Prostate gland (tissue), 2 donors: ENCODE measurements around the gene ZBTB21. TPM values are rescaled to one million over a fixed set of nuclear protein-coding genes. Genes with fewer than 3 reads are reported as not detected.

Experiments used
- DNase-seq: peaks from one replicate; pipeline ENCODE4 v3.0.0-alpha.2; 2019; ENCODE audit warnings: low spot score
- H3K27ac ChIP-seq, 2 donors: fragments of 200-600 bp; sonication (generic); 2 replicates each; pipeline ENCODE4 v1.5.1; 2017 to 2019
- H3K27me3 ChIP-seq: fragments of 200-600 bp; sonication (generic); replicated peaks from 2 replicates; pipeline ENCODE4 v1.5.1; 2019; ENCODE audit not compliant: insufficient read depth
- H3K36me3 ChIP-seq, 2 donors: fragments of 200-600 bp; sonication (generic); 1 replicate in 1 of 2; 2 replicates in 1 of 2; pipeline versions ENCODE4 v1.5.1 to v1.8.1; 2017 to 2019
- H3K4me1 ChIP-seq: fragments of 200-600 bp; sonication (generic); replicated peaks from 2 replicates; pipeline ENCODE4 v1.5.1; 2019
- H3K4me3 ChIP-seq, 2 donors: fragments of 200-600 bp; sonication (generic); 2 replicates each; pipeline ENCODE4 v1.5.1; 2017 to 2019
- H3K9me3 ChIP-seq: fragments of 200-600 bp; sonication (generic); 2 replicates; pipeline ENCODE4 v1.5.1; 2017
- CTCF ChIP-seq, 4 experiments: fragments of 200-600 bp in 2 of 4; fragments of 450-650 bp in 2 of 4; sonication (generic) in 2 of 4; IDR thresholded peaks; 1 replicate in 3 of 4; 2 replicates in 1 of 4; pipeline ENCODE4 v1.5.1; 2016 to 2019; ENCODE audit warnings: antibody characterized with exemption in 4 of 4, mild to moderate bottlenecking in 2 of 4, moderate library complexity in 2 of 4
- POLR2A ChIP-seq: fragments of 450-650 bp; IDR thresholded peaks from one replicate; pipeline ENCODE4 v1.6.1; 2016; ENCODE audit warnings: antibody characterized with exemption, mild to moderate bottlenecking
- POLR2AphosphoS5 ChIP-seq: sonication (generic); formaldehyde crosslinking; IDR thresholded peaks from one replicate; pipeline ENCODE4 v1.6.1; 2017; ENCODE audit warnings: antibody characterized with exemption
- WGBS: methylation state at CpG from one replicate; pipeline ENCODE4 v1.1.5; 2018; 5-methylcytosine and 5-hydroxymethylcytosine counted together
- intact Hi-C: fragments of 100-400 bp; cut with DNase I; formaldehyde crosslinking; loops from one replicate; pipeline ENCODE4 v1.14.2; 2022
- total RNA-seq, 2 donors: library from RNA; depleted of rRNA; stranded (reverse); fragments of >200 nt; gene quantifications; one replicate each; pipeline ENCODE4 v1.1.0, GENCODE V29; 2016

The ZBTB21 gene
- 10 to 100 TPM; 12.3 to 13.6 TPM for total RNA-seq

DNA sequence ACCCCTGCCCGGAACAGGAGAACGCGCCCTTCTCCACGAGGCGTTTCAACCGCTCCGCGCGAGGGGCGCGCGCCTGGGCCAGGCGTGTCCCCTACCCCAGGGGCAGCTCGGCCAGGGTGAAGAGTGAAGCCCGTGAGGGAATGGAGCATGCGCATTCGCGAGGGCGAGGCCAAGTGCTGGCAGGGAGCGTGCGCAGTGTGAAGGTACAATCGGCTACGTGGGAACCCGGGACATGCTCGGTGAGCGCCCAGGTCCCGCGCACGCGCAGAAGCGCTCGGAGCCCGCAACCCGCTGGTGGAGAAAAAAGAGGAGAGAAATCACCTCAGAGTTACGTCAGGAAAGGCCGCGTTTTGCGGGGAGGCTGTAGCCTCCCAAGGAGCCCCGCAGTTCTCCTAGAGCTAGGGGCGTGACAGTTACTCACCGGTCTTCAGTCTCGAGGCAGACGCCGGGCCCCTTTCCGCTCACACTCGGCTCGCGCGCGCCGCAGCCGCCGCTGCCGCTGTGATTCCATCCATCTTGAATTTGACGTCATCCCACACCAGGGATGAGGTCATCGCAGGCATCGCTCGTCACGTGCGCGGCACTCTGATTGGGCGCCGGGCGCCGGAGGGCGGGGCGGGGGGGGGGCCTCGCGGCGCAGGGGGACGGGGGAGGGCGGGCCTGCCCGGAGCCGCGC, at the start of gene ZBTB21:
TSS of gene ZBTB21 (minus strand) at position 530 of the 676 bp plus-strand sequence. CDS start 16,265 bp downstream, outside the sequence.
- intact Hi-C loops, result loop anchor here (5.0 kb wide), 3 partner anchors 58 to 193 kb away; partner anchors contain the start of gene C2CD2
- under 1% methylated on average over 53 of the region's 75 CpGs for WGBS
- Histone ChIP-seq H3K27me3 (no peaks in the 10 kb centered on the region), H3K4me1 (no peaks in the 10 kb centered on the region), H3K4me3 (peak within 1 kb of the TSS; percentile 80 to 83), H3K36me3 (no peaks in the 10 kb centered on the region), H3K27ac (peak within 1 kb of the TSS; percentile 96 to 100), H3K9me3 (no peaks in the 10 kb centered on the region)
- TF ChIP-seq POLR2AphosphoS5 (peak; percentile 96), POLR2A (peak; percentile 98), CTCF (IDR thresholded peaks at IDR 0.05) (peak in 1 of 4 experiments; percentile 20)
- peak; percentile 98 for DNase-seq

DNA sequence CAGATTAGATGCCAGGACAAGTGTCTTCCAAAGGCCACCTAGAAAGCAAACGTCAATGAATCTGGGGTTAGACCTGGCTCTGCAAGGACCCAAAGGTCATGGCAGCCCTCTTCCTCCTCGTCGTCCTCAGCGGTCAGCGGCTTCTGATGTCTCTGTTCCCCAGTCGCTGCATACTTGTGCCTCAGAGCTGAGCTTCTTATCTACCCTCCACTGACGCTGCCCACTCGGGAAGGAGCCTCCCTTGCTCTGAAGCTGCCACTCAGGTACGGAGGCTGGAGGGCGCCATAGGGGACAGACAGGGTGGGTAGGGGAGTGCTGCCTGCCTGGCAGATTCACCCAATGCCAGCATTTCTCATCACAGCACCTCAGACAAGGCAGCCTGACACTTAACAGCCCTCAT, 49.6 kb upstream of the ZBTB21 start:
- DNase-seq, result no peak
- Histone ChIP-seq H3K27me3 (no peaks in the 10 kb centered on the region), H3K9me3 (no peaks in the 10 kb centered on the region), H3K4me3 (no peak overlapping the region), H3K27ac (no peak overlapping the region), H3K36me3 (no peaks in the 10 kb centered on the region), H3K4me1 (peaks cover 16% of the 10 kb centered on the region)
- intact Hi-C loops, result no loop called here
- WGBS, result 82% methylated on average over 10 of the region's 10 CpGs
- TF ChIP-seq POLR2AphosphoS5 (no peak), POLR2A (no peak), CTCF (IDR thresholded peaks at IDR 0.05) (no peak)

GRCh38 chr21:42059141-42059540, 49.0 kb upstream of the ZBTB21 start:
- intact Hi-C loops, result no loop called here
- H3K36me3 ChIP-seq, result no peaks in the 10 kb centered on the region
- H3K27me3 ChIP-seq, result no peaks in the 10 kb centered on the region
- H3K4me1 ChIP-seq, result peaks cover 16% of the 10 kb centered on the region
- no peak overlapping the region for H3K4me3 ChIP-seq
- peak overlapping the region; percentile 71 to 84 for H3K27ac ChIP-seq
- 91% methylated on average over 9 of the region's 9 CpGs for whole genome bisulfite sequencing
- no peak for DNase-seq
- TF ChIP-seq CTCF (IDR thresholded peaks at IDR 0.05) (no peak), POLR2A (no peak), POLR2AphosphoS5 (no peak)
- H3K9me3 ChIP-seq, result no peaks in the 10 kb centered on the region

GRCh38 chr21:42058631-42059111, 48.5 kb upstream of the ZBTB21 start:
- Histone ChIP-seq H3K27ac (peak overlapping the region; percentile 71 to 84), H3K4me1 (peaks cover 16% of the 10 kb centered on the region), H3K36me3 (no peaks in the 10 kb centered on the region), H3K4me3 (no peak overlapping the region), H3K9me3 (no peaks in the 10 kb centered on the region), H3K27me3 (no peaks in the 10 kb centered on the region)
- intact Hi-C loops, result no loop called here
- WGBS, result 85% methylated on average over 11 of the region's 11 CpGs
- no peak for DNase-seq
- TF ChIP-seq POLR2AphosphoS5, result no peak
- TF ChIP-seq POLR2A, result no peak
- TF ChIP-seq CTCF (IDR thresholded peaks at IDR 0.05), result no peak
